T-cell (primary cell): ENCODE measurements around the gene POU4F1. TPM values are rescaled to one million over a fixed set of nuclear protein-coding genes. Genes with fewer than 3 reads are reported as not detected.

Experiments
- ATAC-seq, 4 experiments: fragments of 200-7000 bp in 3 of 4; fragments of 150-1000 bp in 1 of 4; cut with Tn5 transposase; replicated peaks in 1 of 4; 1 replicate in 3 of 4; 2 replicates in 1 of 4; pipeline ENCODE4 v1.10.0; 2021; ENCODE audit warnings: moderate library complexity in 3 of 4, mild to moderate bottlenecking in 2 of 4, moderate number of reproducible peaks in 1 of 4
- CTCF ChIA-PET, 2 donors: fragments of 300-600 bp; sonication (Branson Sonifier 250); formaldehyde crosslinking; loops; one replicate each; lab custom pipeline; 2022; ENCODE audit warnings: antibody characterized with exemption in 2 of 2; lab: Charles Lee
- POLR2A ChIA-PET, 2 donors: fragments of 300-600 bp; sonication (Branson Sonifier 250); formaldehyde crosslinking; loops; one replicate each; lab custom pipeline; 2022; ENCODE audit warnings: antibody characterized with exemption in 2 of 2; lab: Charles Lee
- DNase-seq, 35 experiments: peaks; one replicate each; pipeline versions ENCODE4 v3.0.0 to v3.0.0-alpha.2; 2013 to 2023
- H3K27ac ChIP-seq: one replicate; pipeline ENCODE4 v1.5.1; 2013; ENCODE audit warnings: low read length
- H3K27me3 ChIP-seq, 2 experiments: replicated peaks in 1 of 2; 1 replicate in 1 of 2; 2 replicates in 1 of 2; pipeline versions ENCODE4 v1.6.1 to v1.7.0; 2013; ENCODE audit warnings: low read length in 1 of 2, mixed read lengths in 1 of 2; ENCODE audit not compliant: control insufficient read depth in 2 of 2, insufficient read depth in 2 of 2; ENCODE audit errors: extremely low read depth in 1 of 2
- H3K36me3 ChIP-seq, 2 donors: 1 replicate in 1 of 2; 2 replicates in 1 of 2; pipeline versions ENCODE4 v1.6.1 to v1.7.0; 2013; ENCODE audit warnings: low read length in 1 of 2; ENCODE audit not compliant: control insufficient read depth in 2 of 2, insufficient read depth in 1 of 2; ENCODE audit errors: extremely low read depth in 1 of 2
- H3K4me1 ChIP-seq, 2 experiments: 1 replicate in 1 of 2; 2 replicates in 1 of 2; pipeline versions ENCODE4 v1.6.1 to v1.7.0; 2013; ENCODE audit warnings: low read length in 2 of 2, mixed read lengths in 1 of 2; ENCODE audit not compliant: insufficient read depth in 2 of 2, control insufficient read depth in 1 of 2; ENCODE audit errors: extremely low read depth in 1 of 2
- H3K4me3 ChIP-seq, 2 donors: 1 replicate in 1 of 2; 2 replicates in 1 of 2; pipeline versions ENCODE4 v1.5.1 to v1.7.0; 2013; ENCODE audit warnings: mild to moderate bottlenecking in 2 of 2, low read length in 1 of 2, moderate library complexity in 1 of 2; ENCODE audit not compliant: control insufficient read depth in 1 of 2; ENCODE audit errors: extremely low read depth in 1 of 2
- H3K9me3 ChIP-seq: 2 replicates; pipeline ENCODE4 v1.7.0; 2013
- H3K27ac Mint-ChIP-seq, 2 donors: one replicate each; pipeline ENCODE4 v1.8.0; 2020 to 2021; ENCODE audit warnings: mild to moderate bottlenecking in 2 of 2, mixed read lengths in 2 of 2
- H3K27me3 Mint-ChIP-seq, 2 donors: one replicate each; pipeline ENCODE4 v1.8.0; 2021 to 2022; ENCODE audit warnings: mixed read lengths in 2 of 2
- H3K36me3 Mint-ChIP-seq: one replicate; pipeline ENCODE4 v1.8.0; 2021; ENCODE audit warnings: mixed read lengths
- H3K4me1 Mint-ChIP-seq, 3 donors: one replicate each; pipeline ENCODE4 v1.8.0; 2020 to 2022; ENCODE audit warnings: mixed read lengths in 3 of 3, mild to moderate bottlenecking in 1 of 3
- H3K4me3 Mint-ChIP-seq, 3 donors: one replicate each; pipeline ENCODE4 v1.8.0; 2020 to 2022; ENCODE audit warnings: mild to moderate bottlenecking in 3 of 3, mixed read lengths in 3 of 3, moderate library complexity in 3 of 3
- H3K9me3 Mint-ChIP-seq, 3 donors: one replicate each; pipeline ENCODE4 v1.8.0; 2020 to 2022; ENCODE audit warnings: mixed read lengths in 3 of 3
- WGBS: methylation state at CpG from one replicate; pipeline ENCODE4 v1.1.5; 2013; ENCODE audit warnings: missing lambda C conversion rate; ENCODE audit not compliant: insufficient coverage; 5-methylcytosine and 5-hydroxymethylcytosine counted together
- total RNA-seq, 35 experiments: library from RNA in 6 of 35; stranded (reverse) in 6 of 35; fragments of 120-200 nt in 1 of 35; gene quantifications; one replicate each; pipeline versions ENCODE4 v1.2.1 to v1.2.4 and lab custom pipeline; 2013 to 2026

The POU4F1 gene
- total RNA-seq, 5 donors from 2014 or later (not counting 1 experiment from before 2014, with no cell fraction given), result 0.07 to 0.13 (median 0.10) TPM; not detected in 1

- peak in 1 of 4 experiments; percentile 19 for ATAC-seq
- no peaks in the 10 kb centered on the region for H3K36me3 Mint-ChIP-seq
- H3K4me3 ChIP-seq, result peak overlapping the region; percentile 36 to 80
- ChIA-PET CTCF (no interaction called here), POLR2A (no interaction called here)
- H3K27ac ChIP-seq, result no peak overlapping the region
- no peaks in the 10 kb centered on the region for H3K36me3 ChIP-seq
- 3% methylated on average over 102 of the region's 112 CpGs for WGBS
- DNase-seq, result no peak
- peaks cover 77 to 87% of the 10 kb centered on the region in 2 donors for H3K27me3 Mint-ChIP-seq
- H3K4me3 Mint-ChIP-seq, result peak overlapping the region; percentile 75 to 81 (median 80)
- H3K27ac Mint-ChIP-seq, result peak overlapping the region in 1 of 2 donors; percentile 66
- no peaks in the 10 kb centered on the region for H3K9me3 ChIP-seq
- H3K27me3 ChIP-seq, result peaks cover 41 to 69% of the 10 kb centered on the region in 2 experiments
- H3K4me1 Mint-ChIP-seq, result peaks cover 25 to 47% (median 31%) of the 10 kb centered on the region in 3 donors
- peaks cover 0 to 9% (median 0%) of the 10 kb centered on the region in 3 donors for H3K9me3 Mint-ChIP-seq
- peaks cover 15 to 40% of the 10 kb centered on the region in 2 experiments for H3K4me1 ChIP-seq
Measured at GRCh38 chr13:78601874-78602560, 1.3 kb downstream of the POU4F1 start.

- DNase-seq (no peak), ATAC-seq (peak in 2 of 4 experiments; percentile 12 to 26)
- H3K4me3 Mint-ChIP-seq, result peak overlapping the region; percentile 31 to 58 (median 43)
- ChIA-PET CTCF (no interaction called here), POLR2A (no interaction called here)
- H3K9me3 Mint-ChIP-seq, result peaks cover 0 to 9% (median 0%) of the 10 kb centered on the region in 3 donors
- peaks cover 19 to 42% (median 27%) of the 10 kb centered on the region in 3 donors for H3K4me1 Mint-ChIP-seq
- H3K4me1 ChIP-seq, result peaks cover 18 to 41% of the 10 kb centered on the region in 2 experiments
- peaks cover 37 to 69% of the 10 kb centered on the region in 2 experiments for H3K27me3 ChIP-seq
- H3K36me3 ChIP-seq, result no peaks in the 10 kb centered on the region
- H3K27ac ChIP-seq, result no peak overlapping the region
- no peak overlapping the region for H3K27ac Mint-ChIP-seq
- no peaks in the 10 kb centered on the region for H3K36me3 Mint-ChIP-seq
- H3K4me3 ChIP-seq, result peak overlapping the region; percentile 36 to 71
- 4% methylated on average over 53 of the region's 58 CpGs for WGBS
- peaks cover 73 to 87% of the 10 kb centered on the region in 2 donors for H3K27me3 Mint-ChIP-seq
- no peaks in the 10 kb centered on the region for H3K9me3 ChIP-seq
Measured at GRCh38 chr13:78601124-78601873, 2.1 kb downstream of the POU4F1 start.

GRCh38 chr13:78600280-78600883, 3.0 kb downstream of the POU4F1 start:
- Mint-ChIP-seq H3K9me3 (peaks cover 0 to 9% (median 0%) of the 10 kb centered on the region in 3 donors), H3K4me1 (peaks cover 22 to 42% (median 27%) of the 10 kb centered on the region in 3 donors), H3K27ac (peak overlapping the region in 1 of 2 donors; percentile 52), H3K36me3 (no peaks in the 10 kb centered on the region), H3K4me3 (peak overlapping the region in 2 of 3 donors; percentile 43 to 58), H3K27me3 (peaks cover 67 to 85% of the 10 kb centered on the region in 2 donors)
- Histone ChIP-seq H3K4me3 (no peak overlapping the region), H3K27ac (no peak overlapping the region), H3K36me3 (no peaks in the 10 kb centered on the region), H3K9me3 (no peaks in the 10 kb centered on the region), H3K27me3 (peaks cover 32 to 69% of the 10 kb centered on the region in 2 experiments), H3K4me1 (peaks cover 19 to 50% of the 10 kb centered on the region in 2 experiments)
- POLR2A ChIA-PET, result interaction anchor here in 1 of 2 donors (0.6 kb wide), 1 partner anchor 42 kb away, joined by 6 read pairs; no protein-coding TSS in a partner anchor
- no peak for ATAC-seq
- CTCF ChIA-PET, result no interaction called here
- no peak for DNase-seq
- WGBS, result 4% methylated on average over 9 of the region's 13 CpGs

- H3K9me3 ChIP-seq, result no peaks in the 10 kb centered on the region
- peak overlapping the region in 1 of 2 donors; percentile 39 for H3K27ac Mint-ChIP-seq
- no peaks in the 10 kb centered on the region for H3K36me3 ChIP-seq
- H3K27ac ChIP-seq, result no peak overlapping the region
- H3K4me3 ChIP-seq, result no peak overlapping the region
- H3K27me3 ChIP-seq, result peaks cover 29 to 68% of the 10 kb centered on the region in 2 experiments
- POLR2A ChIA-PET, result no interaction called here
- ATAC-seq, result no peak
- CTCF ChIA-PET, result no interaction called here
- H3K4me1 ChIP-seq, result peaks cover 19 to 51% of the 10 kb centered on the region in 2 experiments
- no peak for DNase-seq
- H3K4me1 Mint-ChIP-seq, result peaks cover 22 to 39% (median 23%) of the 10 kb centered on the region in 3 donors
- H3K27me3 Mint-ChIP-seq, result peaks cover 65 to 85% of the 10 kb centered on the region in 2 donors
- WGBS, result no CpG with 5 or more reads among the region's 6 CpGs
- no peaks in the 10 kb centered on the region for H3K36me3 Mint-ChIP-seq
- H3K4me3 Mint-ChIP-seq, result peak overlapping the region in 1 of 3 donors; percentile 58
- peaks cover 0 to 9% (median 0%) of the 10 kb centered on the region in 3 donors for H3K9me3 Mint-ChIP-seq
Measured at GRCh38 chr13:78599645-78600279, 3.6 kb downstream of the POU4F1 start.

- H3K9me3 Mint-ChIP-seq, result peaks cover 0 to 9% (median 0%) of the 10 kb centered on the region in 3 donors
- ATAC-seq, result no peak
- peaks cover 65 to 85% of the 10 kb centered on the region in 2 donors for H3K27me3 Mint-ChIP-seq
- 0% methylated on average over 1 of the region's 5 CpGs for WGBS
- peaks cover 19 to 51% of the 10 kb centered on the region in 2 experiments for H3K4me1 ChIP-seq
- no peak overlapping the region for H3K4me3 ChIP-seq
- no peak for DNase-seq
- H3K36me3 Mint-ChIP-seq, result no peaks in the 10 kb centered on the region
- peak overlapping the region in 1 of 2 donors; percentile 15 for H3K27ac Mint-ChIP-seq
- H3K27ac ChIP-seq, result no peak overlapping the region
- H3K9me3 ChIP-seq, result no peaks in the 10 kb centered on the region
- H3K36me3 ChIP-seq, result no peaks in the 10 kb centered on the region
- peaks cover 27 to 68% of the 10 kb centered on the region in 2 experiments for H3K27me3 ChIP-seq
- ChIA-PET CTCF (no interaction called here), POLR2A (no interaction called here)
- H3K4me1 Mint-ChIP-seq, result peaks cover 20 to 34% (median 21%) of the 10 kb centered on the region in 3 donors
- no peak overlapping the region for H3K4me3 Mint-ChIP-seq
Measured at GRCh38 chr13:78598966-78599644, 4.2 kb downstream of the POU4F1 start.
